M059J (cell line): Measurements from ENCODE around the gene PSMA2. TPM values are rescaled to one million over a fixed set of nuclear protein-coding genes. Genes with fewer than 3 reads are reported as not detected.

Source experiments
- DNase-seq: peaks from one replicate; pipeline ENCODE4 v3.0.0-alpha.2; 2012; ENCODE audit warnings: low read depth
- total RNA-seq: library from RNA; depleted of rRNA; stranded (reverse); fragments of >200 nt; shearing (Covaris generic); gene quantifications from 2 replicates; pipeline ENCODE4 v1.2.3, GENCODE V29; 2014; rRNA removed

Gene PSMA2
- 306 and 309 TPM in 2 replicates for total RNA-seq

DNA sequence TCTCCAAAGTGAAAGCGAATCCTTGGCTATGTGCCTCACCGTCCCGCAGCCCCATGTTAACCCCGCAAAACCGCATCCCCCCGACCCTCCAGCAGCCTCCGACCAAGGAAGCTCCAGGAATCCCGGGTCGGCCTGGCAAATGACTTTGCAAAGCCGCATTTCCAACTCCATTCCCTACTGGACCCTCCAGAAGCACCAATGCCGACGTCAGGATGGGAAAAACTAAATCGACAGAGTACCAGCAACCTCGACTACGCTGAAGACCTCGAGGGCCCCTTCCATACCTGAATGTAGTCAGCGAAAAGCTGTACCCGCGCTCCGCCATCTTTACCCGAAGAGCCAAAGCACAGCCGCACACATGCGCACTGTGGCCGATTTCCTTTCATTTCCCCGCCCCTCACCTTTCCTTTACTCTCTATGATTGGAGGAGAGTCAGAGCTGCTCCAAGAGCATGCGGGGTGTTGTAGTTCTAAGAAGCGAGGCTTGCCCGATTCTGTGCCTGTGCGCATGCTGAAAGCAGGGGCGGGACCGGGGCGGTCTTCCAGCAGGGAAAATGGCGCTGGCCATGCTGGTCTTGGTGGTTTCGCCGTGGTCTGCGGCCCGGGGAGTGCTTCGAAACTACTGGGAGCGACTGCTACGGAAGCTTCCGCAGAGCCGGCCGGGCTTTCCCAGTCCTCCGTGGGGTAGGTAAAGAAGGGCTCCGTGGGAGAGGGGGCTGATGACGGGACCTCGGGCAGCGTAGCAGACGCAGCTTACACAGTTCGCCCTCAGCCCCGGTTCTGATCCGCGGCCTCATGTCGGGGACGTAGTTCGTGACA is at the start of gene PSMA2, which contains the start of gene MRPL32:
TSS of gene PSMA2 (minus strand) at position 341 of the 818 bp plus-strand sequence. CDS start at position 325, 16 bp downstream.
TSS of gene MRPL32 (plus strand) at position 543 of the 818 bp plus-strand sequence. CDS start at position 554, 11 bp downstream.
- DNase-seq, result peak; percentile 99

- DNase-seq, result no peak
These were observed 49.6 kb upstream of the PSMA2 start for GRCh38 chr7:42981601-42982000.

- no peak for DNase-seq
These were observed 48.5 kb upstream of the PSMA2 start for GRCh38 chr7:42980514-42980913.

- no peak for DNase-seq
These were observed 48.1 kb upstream of the PSMA2 start for GRCh38 chr7:42980084-42980483.

GRCh38 chr7:42978496-42978895 is 46.5 kb upstream of the PSMA2 start:
- no peak for DNase-seq

GRCh38 chr7:42976371-42976770 is 44.4 kb upstream of the PSMA2 start:
- DNase-seq, result no peak

DNA sequence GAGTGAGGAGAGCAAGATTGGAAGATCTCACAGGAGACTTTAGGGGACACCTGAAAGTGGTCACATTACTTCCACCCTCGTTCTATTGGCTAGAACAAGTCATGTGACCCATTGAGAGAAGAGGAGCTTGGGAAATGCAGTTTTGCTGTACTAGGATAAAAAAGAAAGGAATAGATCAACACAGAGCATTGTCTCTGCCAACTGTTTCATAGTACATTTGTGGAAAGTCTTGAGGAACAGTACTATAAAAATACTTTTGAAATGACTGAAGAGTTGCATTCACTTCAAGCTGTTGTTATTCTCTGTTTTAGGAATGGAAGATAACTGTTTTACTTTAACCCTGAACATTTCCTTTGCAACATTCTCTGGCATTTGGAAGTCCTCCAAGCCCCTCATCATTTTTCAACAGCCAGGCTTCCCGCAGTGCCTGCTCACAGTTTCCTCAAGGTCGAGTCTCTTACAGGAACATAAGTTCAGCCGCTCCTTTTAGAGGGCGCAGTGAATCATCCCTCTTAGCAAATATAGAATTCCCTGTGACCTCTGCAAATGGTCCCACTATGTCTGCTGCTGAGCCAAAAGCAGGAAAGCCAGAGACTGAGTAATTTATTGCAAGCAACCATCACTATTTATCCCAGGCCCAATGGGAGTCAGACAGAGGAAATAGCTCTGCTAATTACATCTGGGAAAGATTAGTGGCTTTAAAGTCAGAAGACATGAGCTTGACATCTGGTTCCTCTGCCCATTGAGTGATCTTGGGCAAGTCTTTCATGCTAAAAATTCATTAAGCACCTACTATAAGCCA is 40.9 kb upstream of the PSMA2 start:
- DNase-seq, result peak; percentile 88

DNA sequence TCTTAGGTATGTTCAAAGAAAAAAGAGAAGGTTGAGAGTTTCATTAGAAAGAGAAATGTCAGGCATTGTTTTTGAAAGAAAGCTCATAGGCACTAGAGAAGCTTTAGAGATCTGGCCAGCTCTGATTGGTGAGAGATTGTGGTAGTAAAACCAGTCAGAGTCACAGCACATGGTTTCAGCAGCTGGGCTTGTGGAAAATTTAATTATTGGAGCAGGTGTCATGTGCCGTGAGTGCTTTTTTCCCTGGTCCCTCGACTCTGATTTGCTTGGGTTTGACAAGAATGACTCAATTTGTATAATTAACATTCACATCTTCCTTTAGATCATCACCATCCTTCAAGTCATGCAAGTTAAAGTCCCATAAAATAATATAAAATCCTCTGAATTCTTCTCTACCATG is 35.4 kb upstream of the PSMA2 start:
- DNase-seq, result no peak

DNA sequence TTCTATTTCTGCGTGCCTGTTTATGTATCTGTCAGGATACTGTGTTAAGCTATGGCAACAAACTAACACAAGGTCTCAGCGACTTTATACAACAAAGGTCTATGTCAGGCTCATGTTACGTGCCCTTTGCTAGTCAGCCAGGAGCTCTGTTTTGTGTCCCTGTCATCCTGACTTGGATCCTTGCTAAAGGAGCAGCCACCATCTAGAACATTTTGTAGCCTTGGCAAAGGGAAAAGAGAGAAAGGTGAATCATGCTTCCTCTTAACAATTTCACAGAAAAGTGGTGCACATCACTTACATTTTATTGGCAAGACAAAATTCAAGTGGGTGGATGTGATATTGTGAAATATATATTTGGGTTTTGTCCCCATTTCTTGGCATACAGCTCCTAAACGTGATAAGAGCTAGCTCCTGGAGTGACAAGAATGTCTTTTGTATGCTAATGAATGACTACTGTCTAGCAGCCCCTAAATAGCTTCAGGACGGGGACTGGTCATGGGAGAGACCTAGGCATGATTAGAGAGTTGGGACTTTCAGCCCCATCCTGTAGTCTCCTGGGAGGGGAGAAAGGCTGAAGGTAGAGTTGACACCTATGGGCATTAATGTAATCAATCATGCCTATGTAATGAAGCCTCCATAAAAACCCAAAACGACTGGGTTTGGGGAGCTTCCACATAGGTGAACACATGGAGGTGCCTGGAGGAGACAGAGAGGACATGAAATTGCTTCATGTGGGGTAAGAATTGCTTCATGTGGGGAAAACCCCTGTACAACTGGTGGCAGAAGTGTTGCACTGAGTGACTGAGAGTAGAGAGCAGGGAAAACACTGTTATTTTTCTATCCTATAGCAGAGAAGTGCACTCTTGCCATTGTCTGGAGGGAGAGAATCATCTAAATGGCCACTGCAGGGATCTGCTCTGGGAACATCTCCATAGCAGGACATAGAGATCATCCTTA is 33.2 kb upstream of the PSMA2 start:
- no peak for DNase-seq

GRCh38 chr7:42964293-42964692 is 32.3 kb upstream of the PSMA2 start:
- DNase-seq, result no peak

- DNase-seq, result no peak
These were observed 29.2 kb upstream of the PSMA2 start for GRCh38 chr7:42961170-42961569.

DNA sequence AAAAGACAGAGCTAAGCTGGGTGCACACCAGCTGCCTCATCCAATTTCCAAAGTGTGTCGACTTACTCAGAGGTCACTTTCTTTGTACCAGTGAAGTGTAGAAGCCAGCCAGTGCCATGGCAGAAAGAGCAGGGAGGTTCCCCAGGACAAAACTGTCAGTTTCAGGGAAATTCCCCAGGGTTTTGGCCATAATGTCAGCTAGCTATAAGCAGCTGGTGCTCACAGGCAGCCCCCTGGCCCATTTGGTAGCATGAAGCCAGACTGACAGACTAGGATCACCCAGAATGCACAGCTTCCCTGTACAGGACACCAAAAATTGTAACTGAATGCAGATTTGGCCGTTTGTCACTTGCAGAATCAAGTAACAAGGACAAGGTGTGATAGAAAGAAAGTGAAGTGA is 28.8 kb upstream of the PSMA2 start:
- DNase-seq, result no peak

DNA sequence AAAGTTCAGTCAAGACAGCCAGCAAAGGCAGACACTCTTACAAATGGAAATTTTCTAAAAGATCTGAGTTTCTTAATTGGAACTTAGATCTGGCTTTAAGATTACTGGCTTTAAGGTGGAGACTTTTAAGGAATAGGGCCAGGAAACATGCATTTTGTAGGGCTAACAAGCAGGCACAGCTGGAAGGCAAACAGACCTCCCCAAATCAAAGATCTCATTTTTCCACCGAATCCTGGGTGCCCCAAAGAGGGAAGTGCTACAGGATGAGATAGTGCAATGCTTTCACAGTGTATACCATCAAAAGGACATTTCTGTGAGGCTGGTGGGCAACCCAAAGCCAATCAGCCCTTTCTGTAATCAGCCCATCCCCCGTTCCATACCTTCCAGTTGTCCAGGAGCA is 27.6 kb upstream of the PSMA2 start:
- no peak for DNase-seq

GRCh38 chr7:42956062-42956461 is 24.1 kb upstream of the PSMA2 start:
- DNase-seq, result no peak

GRCh38 chr7:42953994-42954393 is 22.0 kb upstream of the PSMA2 start:
- no peak for DNase-seq

- DNase-seq, result no peak
These were observed 20.4 kb upstream of the PSMA2 start for GRCh38 chr7:42952328-42952727.

DNA sequence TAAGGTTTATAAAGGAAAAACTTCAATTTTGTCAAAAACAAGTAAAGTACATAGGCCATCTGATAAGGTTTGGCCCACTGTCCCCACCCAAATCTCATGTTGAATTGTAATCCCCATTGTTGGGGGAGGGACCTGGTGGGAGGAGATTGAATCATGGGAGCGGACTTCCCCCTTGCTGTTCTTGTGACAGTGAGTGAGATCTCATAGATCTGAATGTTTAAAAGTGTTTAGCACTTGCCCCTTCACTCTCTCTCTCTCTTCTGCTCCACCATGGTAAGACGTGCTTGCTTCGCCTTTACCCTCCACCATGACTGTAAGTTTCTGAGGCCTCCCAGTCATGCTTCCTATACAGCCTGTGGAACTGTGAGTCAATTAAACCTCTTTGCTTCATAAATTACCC is 18.4 kb upstream of the PSMA2 start:
- DNase-seq, result no peak

DNA sequence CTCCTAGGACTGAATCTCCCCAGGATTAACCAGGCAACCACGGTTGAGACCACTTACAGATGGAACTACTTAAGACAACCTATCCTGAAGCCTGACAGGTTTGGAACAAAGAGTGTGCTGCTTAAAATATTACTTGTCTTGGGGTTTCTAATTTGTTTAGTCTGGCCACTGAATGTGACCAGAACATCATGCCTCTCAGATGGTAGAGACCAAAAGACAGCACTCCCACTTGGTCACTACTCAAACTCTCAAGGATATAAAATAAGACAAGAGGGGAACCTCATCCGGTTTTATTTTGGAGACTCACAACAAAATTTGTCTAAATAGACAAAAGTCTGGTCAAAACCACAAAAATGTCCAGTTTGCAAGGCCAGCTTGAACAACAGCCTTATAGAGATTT is 15.5 kb upstream of the PSMA2 start:
- DNase-seq, result no peak

- DNase-seq, result peak; percentile 42
These were observed 14.6 kb upstream of the PSMA2 start for GRCh38 chr7:42946627-42946950.

DNA sequence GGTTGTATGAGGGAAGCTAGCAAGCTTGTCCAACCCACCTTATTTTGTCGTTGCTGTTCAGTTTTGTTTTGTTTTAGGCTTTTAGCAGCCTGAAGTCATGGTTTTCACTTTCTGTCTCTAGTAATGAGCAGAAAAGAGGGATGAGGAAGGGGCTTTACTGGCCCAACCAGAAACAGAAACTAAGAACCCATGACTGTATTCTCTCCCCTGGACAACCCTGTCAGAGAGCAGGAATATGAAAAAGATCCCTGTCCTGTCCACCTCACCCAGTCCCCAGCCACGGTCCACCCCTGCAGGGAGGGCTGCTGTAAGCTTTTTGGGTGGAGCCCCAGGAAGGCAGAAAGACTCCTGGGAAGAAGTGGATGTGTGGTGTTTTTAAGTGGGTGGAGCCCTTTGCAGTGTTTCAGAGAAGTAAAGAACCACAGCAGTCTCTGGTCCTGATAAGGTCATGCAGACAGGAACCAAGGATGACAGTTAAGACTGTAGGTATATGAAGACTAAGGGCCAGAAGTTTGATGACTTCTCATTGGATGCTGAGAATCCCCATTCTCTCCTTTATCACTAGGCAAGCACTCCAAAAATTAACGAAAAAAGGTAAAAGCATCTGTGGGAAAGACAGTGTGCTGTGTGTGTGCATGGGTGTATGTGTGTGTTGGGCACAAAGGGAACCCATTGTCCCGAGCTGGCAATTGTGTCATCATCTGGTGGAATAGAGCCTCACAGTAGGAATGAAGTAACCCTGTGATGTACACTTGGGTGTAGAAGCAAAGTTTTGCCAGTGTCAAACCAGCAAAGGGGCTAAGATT is 14.1 kb upstream of the PSMA2 start:
- peak; percentile 49 for DNase-seq
